ENCODE measurements around the gene RTN4IP1. TPM values are rescaled to one million over a fixed set of nuclear protein-coding genes. Genes with fewer than 3 reads are reported as not detected.

The RTN4IP1 gene
- total and polyA plus RNA-seq, 8 donors, result 4.6 to 8.7 (median 6.9) TPM

DNA sequence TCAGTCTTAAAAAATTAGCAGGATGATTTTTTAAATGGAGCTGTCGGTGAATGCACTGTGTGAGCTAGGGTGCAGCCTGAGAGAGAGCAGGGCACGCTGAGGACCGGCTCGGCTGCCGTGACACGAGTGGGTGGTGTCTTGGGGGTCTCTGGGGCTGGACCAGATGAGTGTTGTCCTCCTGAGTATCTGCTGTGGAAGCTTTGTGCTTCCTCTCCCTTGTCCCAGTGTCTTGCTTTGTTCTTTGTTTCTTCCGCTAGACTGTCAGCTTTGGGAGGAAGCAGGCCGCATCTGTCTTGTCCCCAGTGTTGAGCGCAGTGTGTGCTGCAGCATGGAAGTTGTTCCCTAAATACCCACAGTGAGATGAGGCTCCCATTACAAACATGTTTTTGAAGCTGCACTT is 89.4 kb downstream of the RTN4IP1 start:
- TF ChIP-seq, protein P1, sequence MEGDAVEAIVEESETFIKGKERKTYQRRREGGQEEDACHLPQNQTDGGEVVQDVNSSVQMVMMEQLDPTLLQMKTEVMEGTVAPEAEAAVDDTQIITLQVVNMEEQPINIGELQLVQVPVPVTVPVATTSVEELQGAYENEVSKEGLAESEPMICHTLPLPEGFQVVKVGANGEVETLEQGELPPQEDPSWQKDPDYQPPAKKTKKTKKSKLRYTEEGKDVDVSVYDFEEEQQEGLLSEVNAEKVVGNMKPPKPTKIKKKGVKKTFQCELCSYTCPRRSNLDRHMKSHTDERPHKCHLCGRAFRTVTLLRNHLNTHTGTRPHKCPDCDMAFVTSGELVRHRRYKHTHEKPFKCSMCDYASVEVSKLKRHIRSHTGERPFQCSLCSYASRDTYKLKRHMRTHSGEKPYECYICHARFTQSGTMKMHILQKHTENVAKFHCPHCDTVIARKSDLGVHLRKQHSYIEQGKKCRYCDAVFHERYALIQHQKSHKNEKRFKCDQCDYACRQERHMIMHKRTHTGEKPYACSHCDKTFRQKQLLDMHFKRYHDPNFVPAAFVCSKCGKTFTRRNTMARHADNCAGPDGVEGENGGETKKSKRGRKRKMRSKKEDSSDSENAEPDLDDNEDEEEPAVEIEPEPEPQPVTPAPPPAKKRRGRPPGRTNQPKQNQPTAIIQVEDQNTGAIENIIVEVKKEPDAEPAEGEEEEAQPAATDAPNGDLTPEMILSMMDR (IDR thresholded peaks at IDR 0.05), result no peak
- Histone ChIP-seq H3K4me1 (peaks cover 0 to 52% of the 10 kb centered on the region in 2 donors), H3K9me3 (no peaks in the 10 kb centered on the region), H3K36me3 (peaks cover 0 to 34% of the 10 kb centered on the region in 2 donors), H3K4me3 (no peak overlapping the region), H3K27ac (peak overlapping the region in 1 of 2 donors; percentile 55), H3K27me3 (no peaks in the 10 kb centered on the region)
- intact Hi-C loops (cut with DNase I), result no loop called here
- peak; percentile 47 for ATAC-seq
- peak in 1 of 4 donors; percentile 49 for DNase-seq

DNA sequence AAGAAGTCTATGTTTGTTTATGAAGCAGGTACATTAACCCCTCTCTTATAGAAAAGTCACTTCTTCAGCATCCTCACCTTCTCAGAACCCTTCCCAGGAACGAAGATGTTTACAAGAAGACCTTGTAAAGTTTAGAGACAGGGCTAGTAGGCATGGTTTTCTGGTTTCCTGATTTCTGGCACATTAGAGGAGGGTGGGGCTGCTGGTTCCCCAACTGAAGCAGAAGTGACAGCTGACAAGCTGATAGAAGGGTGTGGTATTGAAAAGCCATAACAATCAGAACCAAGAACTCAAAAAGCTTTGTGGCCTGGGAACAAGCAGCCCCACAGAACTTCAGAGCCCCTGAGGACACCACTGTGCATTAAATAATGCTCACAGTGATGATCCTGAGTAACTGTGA is 91.2 kb downstream of the RTN4IP1 start:
- peak overlapping the region in 1 of 2 donors; percentile 45 for H3K27ac ChIP-seq
- intact Hi-C loops (cut with DNase I), result no loop called here
- ATAC-seq (peak; percentile 52), DNase-seq (no peak)
- peaks cover 0 to 57% of the 10 kb centered on the region in 2 donors for H3K4me1 ChIP-seq
- H3K27me3 ChIP-seq, result no peaks in the 10 kb centered on the region
- H3K9me3 ChIP-seq, result no peaks in the 10 kb centered on the region
- no peak overlapping the region for H3K4me3 ChIP-seq
- peaks cover 0 to 31% of the 10 kb centered on the region in 2 donors for H3K36me3 ChIP-seq
- TF ChIP-seq, protein P1 (IDR thresholded peaks at IDR 0.05), result no peak

DNA sequence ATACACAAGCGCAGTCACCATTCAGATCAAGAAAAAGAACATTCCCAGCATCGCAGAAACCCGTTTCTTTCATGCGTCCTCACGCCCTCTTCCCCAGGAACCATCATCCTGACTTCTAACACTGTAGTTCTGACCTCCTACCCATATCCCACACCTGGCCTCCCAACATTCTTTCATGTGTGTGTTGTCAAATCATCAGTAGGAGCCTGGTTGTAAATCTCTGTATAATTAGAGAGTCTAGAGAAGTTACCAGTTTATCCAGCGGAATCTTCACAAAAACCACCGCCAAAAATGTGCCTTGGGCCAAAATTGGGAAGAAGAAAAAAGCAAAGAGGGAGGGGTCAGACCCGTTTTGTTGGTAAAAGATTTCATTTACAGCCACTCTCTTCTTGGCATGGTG is 91.6 kb downstream of the RTN4IP1 start:
- ATAC-seq (no peak), DNase-seq (no peak)
- Histone ChIP-seq H3K9me3 (no peaks in the 10 kb centered on the region), H3K27me3 (no peaks in the 10 kb centered on the region), H3K4me1 (peaks cover 0 to 62% of the 10 kb centered on the region in 2 donors), H3K4me3 (no peak overlapping the region), H3K27ac (peak overlapping the region in 1 of 2 donors; percentile 45), H3K36me3 (peaks cover 0 to 31% of the 10 kb centered on the region in 2 donors)
- TF ChIP-seq, protein P1 (IDR thresholded peaks at IDR 0.05), result no peak
- intact Hi-C loops (cut with DNase I), result no loop called here

DNA sequence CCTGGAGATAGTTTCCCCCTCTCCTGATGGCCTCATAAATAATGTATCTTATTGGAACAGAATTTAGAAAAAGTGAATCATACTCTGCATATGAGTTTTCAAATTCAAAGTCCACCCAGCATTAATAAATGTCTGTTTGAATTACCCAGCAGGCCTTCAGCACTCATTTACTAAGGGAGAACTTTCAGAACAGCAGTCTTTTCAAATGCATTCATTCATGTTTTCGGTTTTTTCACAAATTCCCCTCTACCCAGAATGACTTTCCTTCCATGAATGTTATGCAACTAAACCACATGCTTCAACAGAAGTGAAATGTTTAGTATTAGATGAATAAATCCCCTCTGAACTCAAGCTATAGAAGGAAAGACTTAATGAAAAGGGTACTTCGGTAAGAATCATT is 92.4 kb downstream of the RTN4IP1 start:
- no peaks in the 10 kb centered on the region for H3K9me3 ChIP-seq
- H3K4me3 ChIP-seq, result no peak overlapping the region
- peak overlapping the region in 1 of 2 donors; percentile 45 for H3K27ac ChIP-seq
- H3K27me3 ChIP-seq, result no peaks in the 10 kb centered on the region
- ATAC-seq, result no peak
- peaks cover 0 to 62% of the 10 kb centered on the region in 2 donors for H3K4me1 ChIP-seq
- DNase-seq, result no peak
- intact Hi-C loops (cut with DNase I), result no loop called here
- peaks cover 0 to 37% of the 10 kb centered on the region in 2 donors for H3K36me3 ChIP-seq
- TF ChIP-seq, protein P1 (IDR thresholded peaks at IDR 0.05), result no peak

DNA sequence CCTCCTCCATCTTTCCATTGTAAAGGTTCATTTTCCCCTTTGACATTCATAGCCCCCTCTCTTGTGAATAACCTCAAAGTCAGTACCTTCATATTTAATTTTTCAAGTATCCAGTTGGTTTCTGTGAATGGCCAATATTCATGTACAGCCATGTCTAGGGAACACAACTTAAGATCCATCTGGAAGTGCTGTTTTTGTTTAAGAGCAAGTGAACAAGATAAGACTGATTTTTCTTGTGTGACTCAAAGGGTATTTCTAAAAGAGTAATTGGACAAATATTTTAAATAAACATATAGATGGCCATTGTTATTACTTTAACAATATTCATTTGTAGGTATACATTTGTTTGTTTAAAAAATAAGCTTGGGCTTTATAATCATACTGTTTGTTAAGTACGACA is 92.9 kb downstream of the RTN4IP1 start:
- Histone ChIP-seq H3K9me3 (no peaks in the 10 kb centered on the region), H3K4me1 (peaks cover 0 to 62% of the 10 kb centered on the region in 2 donors), H3K36me3 (peaks cover 0 to 42% of the 10 kb centered on the region in 2 donors), H3K27me3 (no peaks in the 10 kb centered on the region), H3K4me3 (no peak overlapping the region), H3K27ac (no peak overlapping the region)
- intact Hi-C loops (cut with DNase I), result no loop called here
- ATAC-seq, result no peak
- TF ChIP-seq, protein P1 (IDR thresholded peaks at IDR 0.05), result no peak
- DNase-seq, result no peak
